Thoracic aorta (tissue), 2 donors: ENCODE results near the gene ID1. TPM values are rescaled to one million over a fixed set of nuclear protein-coding genes. Genes with fewer than 3 reads are reported as not detected.
"Not testable (repeated sequence)": the region's sequence is repeated elsewhere in the genome, so short reads cannot be mapped to it uniquely, and the experiment has no call there.

Experiments used
- ATAC-seq: fragments of 150-250 bp; one replicate; pipeline ENCODE4 v1.8.0; 2017; ENCODE audit warnings: low read depth; ENCODE audit not compliant: insufficient number of reproducible peaks, low FRiP score
- DNase-seq: peaks from one replicate; pipeline ENCODE4 v3.0.0-alpha.2; 2020; ENCODE audit warnings: low spot score
- H3K27ac ChIP-seq, 2 donors: fragments of 200-600 bp; sonication (generic); 1 replicate in 1 of 2; 2 replicates in 1 of 2; pipeline ENCODE4 v1.5.1; 2016; ENCODE audit warnings: mild to moderate bottlenecking in 2 of 2, moderate library complexity in 2 of 2
- H3K27me3 ChIP-seq: fragments of 200-600 bp; sonication (generic); replicated peaks from 2 replicates; pipeline ENCODE4 v1.6.0; 2016; ENCODE audit warnings: mild to moderate bottlenecking; ENCODE audit not compliant: insufficient read depth
- H3K36me3 ChIP-seq: fragments of 200-600 bp; sonication (generic); one replicate; pipeline ENCODE4 v1.5.1; 2016
- H3K4me1 ChIP-seq, 2 donors: fragments of 200-600 bp; sonication (generic); 1 replicate in 1 of 2; 2 replicates in 1 of 2; pipeline versions ENCODE4 v1.5.1 to v1.6.0; 2016; ENCODE audit warnings: low read depth in 2 of 2, mild to moderate bottlenecking in 1 of 2; ENCODE audit not compliant: control insufficient read depth in 1 of 2
- H3K4me3 ChIP-seq: fragments of 200-600 bp; sonication (generic); 2 replicates; pipeline ENCODE4 v1.5.1; 2016; ENCODE audit warnings: mild to moderate bottlenecking
- H3K9me3 ChIP-seq: fragments of 200-600 bp; sonication (generic); 2 replicates; pipeline ENCODE4 v1.5.1; 2016
- total RNA-seq, 2 donors: library from RNA; depleted of rRNA; stranded (reverse); fragments of >200 nt; gene quantifications; one replicate each; pipeline versions ENCODE4 v1.1.0 to v1.2.3, GENCODE V29; 2016
- TF ChIP-seq, protein P1 (sequence below): fragments of 200-600 bp; sonication (generic); IDR thresholded peaks from one replicate; pipeline ENCODE4 v1.5.1; 2019; ENCODE audit warnings: antibody characterized with exemption

ID1 gene
- total RNA-seq, 2 donors from 2014 or later = 310 to 944 TPM

DNA sequence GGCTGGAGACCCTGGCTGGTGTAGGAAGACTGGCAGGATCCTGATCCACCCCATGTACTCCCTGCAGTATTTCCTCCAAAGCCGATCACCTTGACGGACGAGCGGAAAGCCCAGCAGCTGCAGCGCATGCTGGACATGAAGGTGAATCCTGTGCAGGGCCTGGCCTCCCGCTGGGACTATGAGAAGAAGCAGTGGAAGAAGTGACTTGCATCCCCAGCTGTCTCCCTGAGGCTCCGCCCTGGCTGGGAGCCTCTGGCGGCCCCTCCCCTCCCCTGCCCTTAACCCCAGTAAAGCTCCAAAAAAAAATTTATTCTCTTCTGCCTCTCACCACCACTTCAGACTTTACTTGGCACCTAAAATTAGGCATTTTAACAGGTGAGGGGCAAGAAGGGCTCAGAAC lies 39.6 kb downstream of the ID1 start:
- H3K4me1 ChIP-seq = no peaks in the 10 kb centered on the region
- H3K27me3 ChIP-seq = no peaks in the 10 kb centered on the region
- no peak overlapping the region for H3K4me3 ChIP-seq
- ATAC-seq (no peak), DNase-seq (no peak)
- H3K9me3 ChIP-seq = no peaks in the 10 kb centered on the region
- TF ChIP-seq, protein P1, sequence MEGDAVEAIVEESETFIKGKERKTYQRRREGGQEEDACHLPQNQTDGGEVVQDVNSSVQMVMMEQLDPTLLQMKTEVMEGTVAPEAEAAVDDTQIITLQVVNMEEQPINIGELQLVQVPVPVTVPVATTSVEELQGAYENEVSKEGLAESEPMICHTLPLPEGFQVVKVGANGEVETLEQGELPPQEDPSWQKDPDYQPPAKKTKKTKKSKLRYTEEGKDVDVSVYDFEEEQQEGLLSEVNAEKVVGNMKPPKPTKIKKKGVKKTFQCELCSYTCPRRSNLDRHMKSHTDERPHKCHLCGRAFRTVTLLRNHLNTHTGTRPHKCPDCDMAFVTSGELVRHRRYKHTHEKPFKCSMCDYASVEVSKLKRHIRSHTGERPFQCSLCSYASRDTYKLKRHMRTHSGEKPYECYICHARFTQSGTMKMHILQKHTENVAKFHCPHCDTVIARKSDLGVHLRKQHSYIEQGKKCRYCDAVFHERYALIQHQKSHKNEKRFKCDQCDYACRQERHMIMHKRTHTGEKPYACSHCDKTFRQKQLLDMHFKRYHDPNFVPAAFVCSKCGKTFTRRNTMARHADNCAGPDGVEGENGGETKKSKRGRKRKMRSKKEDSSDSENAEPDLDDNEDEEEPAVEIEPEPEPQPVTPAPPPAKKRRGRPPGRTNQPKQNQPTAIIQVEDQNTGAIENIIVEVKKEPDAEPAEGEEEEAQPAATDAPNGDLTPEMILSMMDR = no peak
- H3K27ac ChIP-seq = no peak overlapping the region
- H3K36me3 ChIP-seq = no peaks in the 10 kb centered on the region

DNA sequence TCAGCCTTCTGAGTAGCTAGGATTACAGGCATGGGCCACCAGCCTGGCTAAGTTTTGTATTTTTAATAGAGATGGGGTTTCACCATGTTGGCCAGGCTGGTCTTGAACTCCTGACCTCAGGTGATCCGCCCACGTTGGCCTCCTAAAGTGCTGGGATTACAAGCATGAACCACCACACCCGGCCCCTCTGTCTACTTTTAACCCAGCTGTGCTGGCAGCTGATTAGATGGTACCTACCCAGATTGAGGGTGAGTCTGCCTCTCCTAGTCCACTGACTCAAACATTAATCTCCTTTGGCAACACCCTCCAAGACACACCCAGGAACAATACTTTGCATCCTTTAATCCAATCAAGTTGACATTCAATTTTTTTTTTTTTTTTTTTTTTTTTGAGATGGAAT lies 43.0 kb downstream of the ID1 start:
- H3K36me3 ChIP-seq, H3K4me3 ChIP-seq, DNase-seq, H3K4me1 ChIP-seq, H3K9me3 ChIP-seq, ATAC-seq, H3K27ac ChIP-seq, H3K27me3 ChIP-seq: not testable (repeated sequence)

DNA sequence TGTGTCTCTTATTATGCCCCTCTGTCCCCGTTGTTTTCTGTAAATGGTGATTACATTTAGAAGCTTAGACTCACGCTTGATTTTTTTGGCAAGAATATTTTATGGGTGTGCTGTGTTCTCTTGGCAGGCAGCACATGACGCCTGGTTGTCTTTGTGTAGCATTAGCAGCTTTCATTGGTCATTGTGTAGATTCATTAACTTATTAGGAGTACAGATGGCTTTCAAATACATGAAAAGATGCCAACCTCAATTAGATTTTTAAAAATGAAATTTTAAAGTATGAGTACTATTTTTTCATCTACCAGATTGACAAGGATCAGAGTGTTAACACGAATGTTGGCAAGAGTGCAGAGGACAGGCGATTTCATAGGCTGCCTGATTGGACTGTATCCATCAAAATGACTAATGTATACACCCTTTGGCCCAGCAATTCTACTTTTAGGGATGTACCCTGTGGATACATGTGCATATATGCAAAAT lies 47.9 kb downstream of the ID1 start:
- DNase-seq (no peak), ATAC-seq (no peak)
- TF ChIP-seq, protein P1 = no peak

DNA sequence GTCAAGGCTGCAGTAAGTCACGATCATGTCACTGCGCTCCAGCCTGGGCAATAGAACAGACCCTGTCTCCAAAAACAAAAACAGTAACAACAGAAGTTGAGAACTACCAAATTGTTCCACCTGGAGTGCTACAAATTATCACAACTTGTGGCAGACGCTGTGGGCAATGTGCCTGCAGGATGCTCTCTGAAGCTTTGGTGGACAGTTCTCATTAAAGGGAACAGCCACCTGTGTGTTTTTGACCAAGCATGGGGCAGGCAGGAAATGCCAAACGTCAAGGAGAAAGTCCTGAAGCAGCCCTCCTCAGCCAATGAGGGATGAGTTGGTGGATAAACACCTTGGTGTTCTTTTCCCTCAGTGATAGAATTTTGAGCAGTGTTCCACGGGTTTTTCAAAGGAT lies 48.5 kb downstream of the ID1 start:
- Histone ChIP-seq H3K27ac (no peak overlapping the region), H3K9me3 (no peaks in the 10 kb centered on the region)

More for the DNA sequence above, 47.9 kb downstream of the ID1 start:
- H3K4me3 ChIP-seq = no peak overlapping the region
- no peaks in the 10 kb centered on the region for H3K9me3 ChIP-seq
- peaks cover 7 to 10% of the 10 kb centered on the region in 2 donors for H3K4me1 ChIP-seq
- no peaks in the 10 kb centered on the region for H3K36me3 ChIP-seq
- no peak overlapping the region for H3K27ac ChIP-seq
- H3K27me3 ChIP-seq = no peaks in the 10 kb centered on the region

DNA sequence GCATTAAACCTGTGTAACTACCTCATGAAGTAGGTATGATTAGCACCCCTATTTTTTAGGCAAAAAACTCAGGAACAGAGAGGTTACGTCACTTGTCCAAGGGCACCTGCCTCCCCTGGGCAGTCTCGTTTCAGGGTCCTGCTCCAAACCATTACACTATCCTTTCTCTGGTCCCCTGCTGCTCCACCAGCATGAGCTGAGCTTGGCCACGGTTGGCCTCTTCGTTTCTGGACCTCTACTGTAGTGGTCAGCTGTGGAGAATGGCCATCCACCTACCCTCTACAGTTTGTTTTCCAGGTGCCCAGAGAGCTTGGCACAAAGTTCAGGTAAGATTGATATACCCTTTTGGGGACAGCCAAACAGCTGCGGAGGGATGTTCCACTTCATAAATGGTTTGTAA lies 49.4 kb downstream of the ID1 start:
- no peak for DNase-seq
- ATAC-seq = no peak

More for the DNA sequence above, 48.5 kb downstream of the ID1 start:
- H3K27me3 ChIP-seq = no peaks in the 10 kb centered on the region
- H3K36me3 ChIP-seq = no peaks in the 10 kb centered on the region
- ATAC-seq = no peak
- peaks cover 7 to 10% of the 10 kb centered on the region in 2 donors for H3K4me1 ChIP-seq
- no peak overlapping the region for H3K4me3 ChIP-seq
- TF ChIP-seq, protein P1 = no peak
- DNase-seq = no peak

More for the DNA sequence above, 49.4 kb downstream of the ID1 start:
- TF ChIP-seq, protein P1 = no peak
- Histone ChIP-seq H3K4me1 (peaks cover 7 to 10% of the 10 kb centered on the region in 2 donors), H3K27me3 (no peaks in the 10 kb centered on the region), H3K27ac (no peak overlapping the region), H3K36me3 (no peaks in the 10 kb centered on the region), H3K4me3 (no peak overlapping the region), H3K9me3 (no peaks in the 10 kb centered on the region)

Other genes with a start within 250 kb of the ID1 start
- gene DEFB118, start 236.7 kb upstream of the ID1 start, total RNA-seq = not detected
- not detected for gene DEFB119, start 214.7 kb upstream of the ID1 start, total RNA-seq
- not detected for gene DEFB121, start 199.1 kb upstream of the ID1 start, total RNA-seq
- not detected for gene DEFB123, start 164.7 kb upstream of the ID1 start, total RNA-seq
- gene DEFB124, start 130.2 kb upstream of the ID1 start, total RNA-seq = not detected
- 1 to 10 TPM; 4.3 TPM for gene REM1, start 130.0 kb upstream of the ID1 start, total RNA-seq
- gene HM13, start 90.8 kb upstream of the ID1 start, total RNA-seq = 10 to 100 TPM; 71.6 to 76.7 TPM
- 1 to 10 TPM in 1 of 2 donors, not detected in 1; 4.9 TPM for gene COX4I2, start 32.6 kb downstream of the ID1 start, total RNA-seq
- 100 to 1,000 TPM; 137 to 187 TPM for gene BCL2L1, start 117.6 kb downstream of the ID1 start, total RNA-seq
- 1 to 10 TPM; 1.5 TPM for gene TPX2, start 134.0 kb downstream of the ID1 start, total RNA-seq
- gene MYLK2, start 214.1 kb downstream of the ID1 start, total RNA-seq = not detected
- 10 to 100 TPM; 13.9 to 44.5 TPM for gene FOXS1, start 240.3 kb downstream of the ID1 start, total RNA-seq